Measurements from ENCODE around the gene KHDRBS2. TPM values are rescaled to one million over a fixed set of nuclear protein-coding genes. Genes with fewer than 3 reads are reported as not detected.

The KHDRBS2 gene
- total and polyA plus RNA-seq, 2 donors (not counting 3 experiments of a cell fraction or from before 2014, with no cell fraction given) = not detected

DNA sequence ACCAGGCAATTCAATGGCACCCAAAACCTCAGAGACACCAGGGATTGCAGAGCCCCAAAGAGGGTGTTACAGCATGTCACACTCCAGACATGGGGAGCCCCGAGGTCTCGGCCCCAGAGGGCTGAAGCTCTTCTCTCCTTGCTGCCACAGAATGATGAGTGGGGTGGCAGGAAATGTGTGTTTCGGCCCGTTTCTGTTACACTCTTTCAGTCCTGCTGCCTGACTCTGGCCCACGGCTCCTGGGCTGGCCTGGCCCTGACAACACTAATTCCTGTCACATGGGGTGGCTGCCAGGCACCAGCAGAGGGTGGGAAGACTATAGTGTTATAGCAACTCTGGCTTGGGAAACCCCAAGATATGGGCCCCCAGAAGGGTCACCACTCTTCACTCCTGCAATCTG, 183.6 kb downstream of the KHDRBS2 start:
- Histone ChIP-seq H3K27me3 (ENCODE audit: control insufficient read depth in 2 of 2, insufficient read depth in 2 of 2, low read length in 2 of 2) (no peaks in the 10 kb centered on the region), H3K9ac (replicated peaks; ENCODE audit: extremely low read depth, insufficient read depth, low read length) (no peak overlapping the region), H3K79me2 (ENCODE audit: control insufficient read depth, insufficient read depth, low read length) (no peaks in the 10 kb centered on the region), H3K4me2 (ENCODE audit: insufficient read depth, low read length) (no peak overlapping the region), H2AFZ (ENCODE audit: low read depth, low read length) (no peak overlapping the region), H3K4me3 (replicated peaks in 1 of 3; ENCODE audit: insufficient read depth in 1 of 3, low read depth in 1 of 3, low read length in 3 of 3) (no peak overlapping the region), H3K4me1 (ENCODE audit: control insufficient read depth, extremely low read depth, insufficient read depth, low read length) (no peaks in the 10 kb centered on the region), H3K27ac (ENCODE audit: insufficient read depth, low read depth, low read length) (no peak overlapping the region), H4K20me1 (replicated peaks; ENCODE audit: control insufficient read depth, extremely low read depth, insufficient read depth, low read length) (no peaks in the 10 kb centered on the region), H3K9me1 (replicated peaks; ENCODE audit: control insufficient read depth, extremely low read depth, insufficient read depth, low read length) (no peaks in the 10 kb centered on the region), H3K36me3 (ENCODE audit: control insufficient read depth in 2 of 2, extremely low read depth in 1 of 2, insufficient read depth in 2 of 2, low read length in 2 of 2) (no peaks in the 10 kb centered on the region), H3K9me3 (replicated peaks; ENCODE audit: control insufficient read depth, insufficient read depth, low read length) (peaks cover 4% of the 10 kb centered on the region)
- TF ChIP-seq GATA2 (IDR thresholded peaks at IDR 0.05; ENCODE audit: insufficient read depth, insufficient read length, low read depth, low read length) (no peak), POLR2A (IDR thresholded peaks at IDR 0.05; ENCODE audit: low read depth, low read length) (no peak), MYC (IDR thresholded peaks at IDR 0.05; ENCODE audit: low read depth, low read length) (no peak), JUN (IDR thresholded peaks at IDR 0.05; ENCODE audit: borderline replicate concordance, insufficient read depth, insufficient read length, low read depth) (no peak), EZH2 (IDR thresholded peaks at IDR 0.05; ENCODE audit: borderline replicate concordance, low read depth, low read length, severe bottlenecking) (no peak), POLR2AphosphoS5 (IDR thresholded peaks at IDR 0.05; ENCODE audit: insufficient read depth, low read depth, low read length) (no peak), FOS (IDR thresholded peaks at IDR 0.05; ENCODE audit: borderline replicate concordance, insufficient read depth, low read length) (no peak)
- TF ChIP-seq, protein P1, sequence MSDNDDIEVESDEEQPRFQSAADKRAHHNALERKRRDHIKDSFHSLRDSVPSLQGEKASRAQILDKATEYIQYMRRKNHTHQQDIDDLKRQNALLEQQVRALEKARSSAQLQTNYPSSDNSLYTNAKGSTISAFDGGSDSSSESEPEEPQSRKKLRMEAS (IDR thresholded peaks at IDR 0.05; ENCODE audit: insufficient read depth, insufficient read length) = no peak
- TF ChIP-seq, protein P2, sequence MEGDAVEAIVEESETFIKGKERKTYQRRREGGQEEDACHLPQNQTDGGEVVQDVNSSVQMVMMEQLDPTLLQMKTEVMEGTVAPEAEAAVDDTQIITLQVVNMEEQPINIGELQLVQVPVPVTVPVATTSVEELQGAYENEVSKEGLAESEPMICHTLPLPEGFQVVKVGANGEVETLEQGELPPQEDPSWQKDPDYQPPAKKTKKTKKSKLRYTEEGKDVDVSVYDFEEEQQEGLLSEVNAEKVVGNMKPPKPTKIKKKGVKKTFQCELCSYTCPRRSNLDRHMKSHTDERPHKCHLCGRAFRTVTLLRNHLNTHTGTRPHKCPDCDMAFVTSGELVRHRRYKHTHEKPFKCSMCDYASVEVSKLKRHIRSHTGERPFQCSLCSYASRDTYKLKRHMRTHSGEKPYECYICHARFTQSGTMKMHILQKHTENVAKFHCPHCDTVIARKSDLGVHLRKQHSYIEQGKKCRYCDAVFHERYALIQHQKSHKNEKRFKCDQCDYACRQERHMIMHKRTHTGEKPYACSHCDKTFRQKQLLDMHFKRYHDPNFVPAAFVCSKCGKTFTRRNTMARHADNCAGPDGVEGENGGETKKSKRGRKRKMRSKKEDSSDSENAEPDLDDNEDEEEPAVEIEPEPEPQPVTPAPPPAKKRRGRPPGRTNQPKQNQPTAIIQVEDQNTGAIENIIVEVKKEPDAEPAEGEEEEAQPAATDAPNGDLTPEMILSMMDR (IDR thresholded peaks at IDR 0.05; ENCODE audit: extremely low read depth in 1 of 2, insufficient read depth in 1 of 2, low read depth in 1 of 2, low read length in 2 of 2) = no peak
- dilution Hi-C loops (cut with MboI; ENCODE audit: extremely low pct_ligation_motif_present, low sequenced_read_pairs) (no loop called here), intact Hi-C loops (cut with micrococcal nuclease) (no loop called here)
- POLR2A ChIA-PET = no interaction called here
- DNase-seq (ENCODE audit: low read depth, low spot score) (no peak), FAIRE-seq (no peak)
- CTCF ChIA-PET = no interaction called here
- no TSS peak for BruUV-seq (replicated peaks)

All from endothelial cell of umbilical vein (primary cell).